ENCODE results near the gene KCTD17. TPM values are rescaled to one million over a fixed set of nuclear protein-coding genes. Genes with fewer than 3 reads are reported as not detected.

The KCTD17 gene
- total and polyA plus RNA-seq, 2 of the 13 experiments (the other 11 are each of a cell fraction or from before 2014, with no cell fraction given) = 5.3 to 11.7 TPM

DNA sequence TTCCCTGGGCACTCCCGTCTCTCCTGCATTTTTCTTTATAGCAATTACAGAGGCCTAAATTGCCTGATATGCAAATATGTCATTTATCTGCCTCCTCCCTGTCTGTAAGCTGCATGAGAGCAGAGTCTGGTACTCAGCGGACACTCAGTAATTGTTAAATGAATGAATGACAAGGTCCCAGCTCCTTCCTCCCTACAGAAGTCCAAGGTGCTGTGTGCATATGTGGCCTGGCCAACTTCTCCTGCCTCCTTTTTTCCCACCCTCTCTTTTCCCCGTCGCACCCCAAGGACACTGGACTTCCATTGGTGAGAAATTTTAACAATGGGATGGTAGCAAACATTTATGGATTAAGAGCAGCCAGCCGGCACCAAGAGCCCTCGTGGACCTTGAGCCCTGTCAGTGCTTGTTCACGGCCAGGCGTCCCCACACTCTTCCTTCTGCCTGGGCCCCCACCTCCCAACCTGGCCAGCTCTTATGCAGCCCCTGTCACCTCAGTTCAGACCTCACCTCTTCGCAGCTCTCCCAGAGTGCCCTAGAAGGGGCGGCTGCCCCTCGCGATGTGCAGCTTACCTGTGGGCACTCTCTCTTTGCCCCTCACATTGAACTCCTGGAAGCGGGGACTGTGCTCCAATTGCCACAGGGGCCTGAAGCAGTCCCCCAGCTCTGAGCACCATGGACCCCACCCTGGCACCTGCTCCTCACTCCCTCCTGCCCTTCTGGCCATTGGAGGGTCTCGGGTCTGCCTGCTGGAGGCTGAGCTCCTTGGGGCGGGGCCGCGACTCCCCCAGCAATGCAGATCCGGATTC, 56.5 kb downstream of the KCTD17 start (continued):
- TF ChIP-seq, protein P1, sequence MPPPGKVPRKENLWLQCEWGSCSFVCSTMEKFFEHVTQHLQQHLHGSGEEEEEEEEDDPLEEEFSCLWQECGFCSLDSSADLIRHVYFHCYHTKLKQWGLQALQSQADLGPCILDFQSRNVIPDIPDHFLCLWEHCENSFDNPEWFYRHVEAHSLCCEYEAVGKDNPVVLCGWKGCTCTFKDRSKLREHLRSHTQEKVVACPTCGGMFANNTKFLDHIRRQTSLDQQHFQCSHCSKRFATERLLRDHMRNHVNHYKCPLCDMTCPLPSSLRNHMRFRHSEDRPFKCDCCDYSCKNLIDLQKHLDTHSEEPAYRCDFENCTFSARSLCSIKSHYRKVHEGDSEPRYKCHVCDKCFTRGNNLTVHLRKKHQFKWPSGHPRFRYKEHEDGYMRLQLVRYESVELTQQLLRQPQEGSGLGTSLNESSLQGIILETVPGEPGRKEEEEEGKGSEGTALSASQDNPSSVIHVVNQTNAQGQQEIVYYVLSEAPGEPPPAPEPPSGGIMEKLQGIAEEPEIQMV (CRISPR knock-in tag; IDR thresholded peaks at IDR 0.05; ENCODE audit: low read depth) = 0 out of 2 replicates have a peak, but pooled peaks have one; percentile 17
- peak; percentile 44; the same call in 1 of the 2 replicates for TF ChIP-seq PHF21A (CRISPR knock-in tag; IDR thresholded peaks at IDR 0.05)
- peak; percentile 42 for TF ChIP-seq ZNF781 (CRISPR knock-in tag; IDR thresholded peaks at IDR 0.05; ENCODE audit: borderline replicate concordance, not compliant biosample characterization)
- TF ChIP-seq KDM5B (CRISPR knock-in tag; IDR thresholded peaks at IDR 0.05; ENCODE audit: borderline replicate concordance) = no peak
- no peak for TF ChIP-seq ZNF180 (CRISPR knock-in tag; IDR thresholded peaks at IDR 0.05; ENCODE audit: borderline replicate concordance, low read depth)
- 0 out of 2 replicates have a peak, but pooled peaks have one; percentile 40 for TF ChIP-seq NRL (CRISPR knock-in tag; IDR thresholded peaks at IDR 0.05; ENCODE audit: borderline replicate concordance)
- TF ChIP-seq HMG20B (CRISPR knock-in tag; conservative IDR thresholded peaks at IDR 0.05) = no peak
- TF ChIP-seq NFATC3 (CRISPR knock-in tag; IDR thresholded peaks at IDR 0.05) = no peak
- TF ChIP-seq, protein P2, sequence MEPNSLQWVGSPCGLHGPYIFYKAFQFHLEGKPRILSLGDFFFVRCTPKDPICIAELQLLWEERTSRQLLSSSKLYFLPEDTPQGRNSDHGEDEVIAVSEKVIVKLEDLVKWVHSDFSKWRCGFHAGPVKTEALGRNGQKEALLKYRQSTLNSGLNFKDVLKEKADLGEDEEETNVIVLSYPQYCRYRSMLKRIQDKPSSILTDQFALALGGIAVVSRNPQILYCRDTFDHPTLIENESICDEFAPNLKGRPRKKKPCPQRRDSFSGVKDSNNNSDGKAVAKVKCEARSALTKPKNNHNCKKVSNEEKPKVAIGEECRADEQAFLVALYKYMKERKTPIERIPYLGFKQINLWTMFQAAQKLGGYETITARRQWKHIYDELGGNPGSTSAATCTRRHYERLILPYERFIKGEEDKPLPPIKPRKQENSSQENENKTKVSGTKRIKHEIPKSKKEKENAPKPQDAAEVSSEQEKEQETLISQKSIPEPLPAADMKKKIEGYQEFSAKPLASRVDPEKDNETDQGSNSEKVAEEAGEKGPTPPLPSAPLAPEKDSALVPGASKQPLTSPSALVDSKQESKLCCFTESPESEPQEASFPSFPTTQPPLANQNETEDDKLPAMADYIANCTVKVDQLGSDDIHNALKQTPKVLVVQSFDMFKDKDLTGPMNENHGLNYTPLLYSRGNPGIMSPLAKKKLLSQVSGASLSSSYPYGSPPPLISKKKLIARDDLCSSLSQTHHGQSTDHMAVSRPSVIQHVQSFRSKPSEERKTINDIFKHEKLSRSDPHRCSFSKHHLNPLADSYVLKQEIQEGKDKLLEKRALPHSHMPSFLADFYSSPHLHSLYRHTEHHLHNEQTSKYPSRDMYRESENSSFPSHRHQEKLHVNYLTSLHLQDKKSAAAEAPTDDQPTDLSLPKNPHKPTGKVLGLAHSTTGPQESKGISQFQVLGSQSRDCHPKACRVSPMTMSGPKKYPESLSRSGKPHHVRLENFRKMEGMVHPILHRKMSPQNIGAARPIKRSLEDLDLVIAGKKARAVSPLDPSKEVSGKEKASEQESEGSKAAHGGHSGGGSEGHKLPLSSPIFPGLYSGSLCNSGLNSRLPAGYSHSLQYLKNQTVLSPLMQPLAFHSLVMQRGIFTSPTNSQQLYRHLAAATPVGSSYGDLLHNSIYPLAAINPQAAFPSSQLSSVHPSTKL (CRISPR knock-in tag; IDR thresholded peaks at IDR 0.05) = peak; percentile 64
- TF ChIP-seq RARG (CRISPR knock-in tag; IDR thresholded peaks at IDR 0.05; ENCODE audit: low read depth) = no peak
- peak; percentile 85 for TF ChIP-seq MTA1 (CRISPR knock-in tag; IDR thresholded peaks at IDR 0.05; ENCODE audit: borderline replicate concordance)
- TF ChIP-seq, protein P3, sequence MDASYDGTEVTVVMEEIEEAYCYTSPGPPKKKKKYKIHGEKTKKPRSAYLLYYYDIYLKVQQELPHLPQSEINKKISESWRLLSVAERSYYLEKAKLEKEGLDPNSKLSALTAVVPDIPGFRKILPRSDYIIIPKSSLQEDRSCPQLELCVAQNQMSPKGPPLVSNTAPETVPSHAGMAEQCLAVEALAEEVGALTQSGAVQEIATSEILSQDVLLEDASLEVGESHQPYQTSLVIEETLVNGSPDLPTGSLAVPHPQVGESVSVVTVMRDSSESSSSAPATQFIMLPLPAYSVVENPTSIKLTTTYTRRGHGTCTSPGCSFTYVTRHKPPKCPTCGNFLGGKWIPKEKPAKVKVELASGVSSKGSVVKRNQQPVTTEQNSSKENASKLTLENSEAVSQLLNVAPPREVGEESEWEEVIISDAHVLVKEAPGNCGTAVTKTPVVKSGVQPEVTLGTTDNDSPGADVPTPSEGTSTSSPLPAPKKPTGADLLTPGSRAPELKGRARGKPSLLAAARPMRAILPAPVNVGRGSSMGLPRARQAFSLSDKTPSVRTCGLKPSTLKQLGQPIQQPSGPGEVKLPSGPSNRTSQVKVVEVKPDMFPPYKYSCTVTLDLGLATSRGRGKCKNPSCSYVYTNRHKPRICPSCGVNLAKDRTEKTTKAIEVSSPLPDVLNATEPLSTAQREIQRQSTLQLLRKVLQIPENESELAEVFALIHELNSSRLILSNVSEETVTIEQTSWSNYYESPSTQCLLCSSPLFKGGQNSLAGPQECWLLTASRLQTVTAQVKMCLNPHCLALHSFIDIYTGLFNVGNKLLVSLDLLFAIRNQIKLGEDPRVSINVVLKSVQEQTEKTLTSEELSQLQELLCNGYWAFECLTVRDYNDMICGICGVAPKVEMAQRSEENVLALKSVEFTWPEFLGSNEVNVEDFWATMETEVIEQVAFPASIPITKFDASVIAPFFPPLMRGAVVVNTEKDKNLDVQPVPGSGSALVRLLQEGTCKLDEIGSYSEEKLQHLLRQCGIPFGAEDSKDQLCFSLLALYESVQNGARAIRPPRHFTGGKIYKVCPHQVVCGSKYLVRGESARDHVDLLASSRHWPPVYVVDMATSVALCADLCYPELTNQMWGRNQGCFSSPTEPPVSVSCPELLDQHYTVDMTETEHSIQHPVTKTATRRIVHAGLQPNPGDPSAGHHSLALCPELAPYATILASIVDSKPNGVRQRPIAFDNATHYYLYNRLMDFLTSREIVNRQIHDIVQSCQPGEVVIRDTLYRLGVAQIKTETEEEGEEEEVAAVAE (CRISPR knock-in tag; IDR thresholded peaks at IDR 0.05; ENCODE audit: borderline replicate concordance) = no peak
- no peak for TF ChIP-seq ZNF550 (CRISPR knock-in tag; IDR thresholded peaks at IDR 0.05; ENCODE audit: borderline replicate concordance)
